ENCODE data around the gene TMEM144.

DNA sequence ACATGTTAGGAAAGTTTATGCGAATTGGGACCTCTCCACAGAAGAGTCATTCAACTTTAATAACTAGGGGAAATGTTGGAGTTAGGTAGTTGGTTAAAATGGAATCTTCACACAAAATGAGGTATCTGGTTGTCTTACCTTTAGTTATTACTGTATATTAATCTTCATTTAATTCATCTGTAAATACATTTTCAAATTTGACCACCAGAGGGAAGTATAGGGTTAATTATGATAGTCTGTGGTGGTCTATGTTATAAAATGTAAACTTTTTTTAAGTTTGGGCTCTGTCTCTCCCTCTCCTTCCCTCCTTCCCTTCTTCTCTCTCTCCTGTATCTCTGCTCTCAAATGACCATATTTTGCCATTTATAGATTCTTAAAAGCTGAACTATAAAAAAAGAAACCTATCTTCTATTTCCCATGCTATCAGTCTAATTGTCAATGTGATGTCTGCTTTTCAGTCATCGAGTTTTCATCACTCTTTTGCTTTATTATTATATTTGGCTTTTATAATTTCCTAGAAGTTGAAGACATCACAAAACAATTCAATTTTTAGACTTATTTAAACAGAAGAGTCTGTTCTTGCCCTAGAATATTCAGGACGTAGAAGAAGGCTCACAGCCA is 49.8 kb downstream of the TMEM144 start:
- TF ChIP-seq EZH2 (IDR thresholded peaks at IDR 0.05; ENCODE audit: insufficient read depth, low read length): no peak
- TF ChIP-seq, protein P1, sequence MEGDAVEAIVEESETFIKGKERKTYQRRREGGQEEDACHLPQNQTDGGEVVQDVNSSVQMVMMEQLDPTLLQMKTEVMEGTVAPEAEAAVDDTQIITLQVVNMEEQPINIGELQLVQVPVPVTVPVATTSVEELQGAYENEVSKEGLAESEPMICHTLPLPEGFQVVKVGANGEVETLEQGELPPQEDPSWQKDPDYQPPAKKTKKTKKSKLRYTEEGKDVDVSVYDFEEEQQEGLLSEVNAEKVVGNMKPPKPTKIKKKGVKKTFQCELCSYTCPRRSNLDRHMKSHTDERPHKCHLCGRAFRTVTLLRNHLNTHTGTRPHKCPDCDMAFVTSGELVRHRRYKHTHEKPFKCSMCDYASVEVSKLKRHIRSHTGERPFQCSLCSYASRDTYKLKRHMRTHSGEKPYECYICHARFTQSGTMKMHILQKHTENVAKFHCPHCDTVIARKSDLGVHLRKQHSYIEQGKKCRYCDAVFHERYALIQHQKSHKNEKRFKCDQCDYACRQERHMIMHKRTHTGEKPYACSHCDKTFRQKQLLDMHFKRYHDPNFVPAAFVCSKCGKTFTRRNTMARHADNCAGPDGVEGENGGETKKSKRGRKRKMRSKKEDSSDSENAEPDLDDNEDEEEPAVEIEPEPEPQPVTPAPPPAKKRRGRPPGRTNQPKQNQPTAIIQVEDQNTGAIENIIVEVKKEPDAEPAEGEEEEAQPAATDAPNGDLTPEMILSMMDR (IDR thresholded peaks at IDR 0.05; ENCODE audit: insufficient read depth, low read depth, low read length): peak; percentile 40
